Measurements from ENCODE around the gene GBA2.

- TF ChIP-seq CTCF (IDR thresholded peaks at IDR 0.05) (no peak), EP300 (IDR thresholded peaks at IDR 0.05) (no peak), POLR2A (IDR thresholded peaks at IDR 0.05) (no peak)
Observed at GRCh38 chr9:35776018-35776417, 27.0 kb upstream of the GBA2 start.

Measured in suprapubic skin (tissue), 3 donors.